ENCODE data around the gene BUD23. TPM values are rescaled to one million over a fixed set of nuclear protein-coding genes. Genes with fewer than 3 reads are reported as not detected.

The BUD23 gene
- total RNA-seq, 1 experiment from 2014 or later: 73.5 TPM

- intact Hi-C loops (cut with micrococcal nuclease; ENCODE audit: unreplicated experiment): no loop called here
- H3K27ac Mint-ChIP-seq (ENCODE audit: unreplicated experiment): peak overlapping the region; percentile 90
- peak overlapping the region; percentile 94 for H3K4me3 Mint-ChIP-seq (ENCODE audit: low read depth, unreplicated experiment)
- H3K36me3 Mint-ChIP-seq (ENCODE audit: insufficient read depth, unreplicated experiment): peaks cover 34% of the 10 kb centered on the region
- H3K4me1 Mint-ChIP-seq (ENCODE audit: low read depth, unreplicated experiment): peaks cover 10% of the 10 kb centered on the region
- H3K27me3 Mint-ChIP-seq (ENCODE audit: unreplicated experiment): no peaks in the 10 kb centered on the region
- H3K9me3 Mint-ChIP-seq (ENCODE audit: low read depth, unreplicated experiment): no peaks in the 10 kb centered on the region
- no peak for TF ChIP-seq CTCF (IDR thresholded peaks at IDR 0.05; ENCODE audit: unreplicated experiment)
- CTCF ChIA-PET: no interaction called here
- no peak for DNase-seq
- no TSS peak for BruUV-seq (replicated peaks)
Observed at GRCh38 chr7:73682745-73683055, 697 bp upstream of the BUD23 start.

- CTCF ChIA-PET: interaction anchor here (0.6 to 0.9 kb wide), 2 partner anchors 15 to 17 kb away, joined by 3 to 9 read pairs; no protein-coding TSS in a partner anchor
- H3K4me3 Mint-ChIP-seq (ENCODE audit: low read depth, unreplicated experiment): peak overlapping the region; percentile 94
- BruUV-seq (replicated peaks): TSS peak; percentile 79
- peak overlapping the region; percentile 89 for H3K27ac Mint-ChIP-seq (ENCODE audit: unreplicated experiment)
- TF ChIP-seq CTCF (IDR thresholded peaks at IDR 0.05; ENCODE audit: unreplicated experiment): no peak
- DNase-seq: no peak
- peaks cover 41% of the 10 kb centered on the region for H3K36me3 Mint-ChIP-seq (ENCODE audit: insufficient read depth, unreplicated experiment)
- no peaks in the 10 kb centered on the region for H3K27me3 Mint-ChIP-seq (ENCODE audit: unreplicated experiment)
- H3K4me1 Mint-ChIP-seq (ENCODE audit: low read depth, unreplicated experiment): peaks cover 10% of the 10 kb centered on the region
- intact Hi-C loops (cut with micrococcal nuclease; ENCODE audit: unreplicated experiment): no loop called here
- H3K9me3 Mint-ChIP-seq (ENCODE audit: low read depth, unreplicated experiment): no peaks in the 10 kb centered on the region
Observed at GRCh38 chr7:73683788-73684693, 644 bp downstream of the BUD23 start.

GRCh38 chr7:73685311-73685710, 1.9 kb downstream of the BUD23 start:
- DNase-seq: no peak
- Mint-ChIP-seq H3K27me3 (ENCODE audit: unreplicated experiment) (no peaks in the 10 kb centered on the region), H3K4me1 (ENCODE audit: low read depth, unreplicated experiment) (peaks cover 10% of the 10 kb centered on the region), H3K36me3 (ENCODE audit: insufficient read depth, unreplicated experiment) (peaks cover 50% of the 10 kb centered on the region), H3K27ac (ENCODE audit: unreplicated experiment) (no peak overlapping the region), H3K4me3 (ENCODE audit: low read depth, unreplicated experiment) (no peak overlapping the region), H3K9me3 (ENCODE audit: low read depth, unreplicated experiment) (no peaks in the 10 kb centered on the region)
- TF ChIP-seq CTCF (IDR thresholded peaks at IDR 0.05; ENCODE audit: unreplicated experiment): no peak
- BruUV-seq (replicated peaks): TSS peak; percentile 20
- intact Hi-C loops (cut with micrococcal nuclease; ENCODE audit: unreplicated experiment): no loop called here
- CTCF ChIA-PET: no interaction called here

GRCh38 chr7:73688288-73688687, 4.9 kb downstream of the BUD23 start:
- CTCF ChIA-PET: no interaction called here
- no peaks in the 10 kb centered on the region for H3K4me1 Mint-ChIP-seq (ENCODE audit: low read depth, unreplicated experiment)

More at GRCh38 chr7:73688288-73688687, 4.9 kb downstream of the BUD23 start:
- Mint-ChIP-seq H3K36me3 (ENCODE audit: insufficient read depth, unreplicated experiment) (peaks cover 43% of the 10 kb centered on the region), H3K27me3 (ENCODE audit: unreplicated experiment) (no peaks in the 10 kb centered on the region), H3K4me3 (ENCODE audit: low read depth, unreplicated experiment) (no peak overlapping the region), H3K9me3 (ENCODE audit: low read depth, unreplicated experiment) (no peaks in the 10 kb centered on the region), H3K27ac (ENCODE audit: unreplicated experiment) (no peak overlapping the region)
- no peak for TF ChIP-seq CTCF (IDR thresholded peaks at IDR 0.05; ENCODE audit: unreplicated experiment)
- BruUV-seq (replicated peaks): no TSS peak
- intact Hi-C loops (cut with micrococcal nuclease; ENCODE audit: unreplicated experiment): no loop called here
- no peak for DNase-seq
